PC-9 (cell line): ENCODE measurements around the gene SYNPR.

Experiments
- CTCF ChIP-seq: fragments of 200-600 bp; sonication (generic); conservative IDR thresholded peaks from 2 replicates; pipeline ENCODE4 v1.6.1; 2017; ENCODE audit warnings: mixed run types, antibody characterized with exemption, mild to moderate bottlenecking, moderate library complexity
- EZH2 ChIP-seq: fragments of 200-600 bp; sonication (generic); IDR thresholded peaks from 2 replicates; pipeline ENCODE4 v1.8.0; 2017; ENCODE audit warnings: antibody characterized with exemption, low read depth

- no peak for TF ChIP-seq CTCF
- no peak for TF ChIP-seq EZH2
Measured at GRCh38 chr3:63331520-63331919, 53.4 kb downstream of the SYNPR start.
